ENCODE results near the gene PRSS50.
A peak's percentile ranks its signal among the peaks of the same experiment; 100 is the strongest.

The PRSS50 gene

GRCh38 chr3:46665763-46666452 is 51.8 kb downstream of the PRSS50 start:
- TF ChIP-seq JUND (IDR thresholded peaks at IDR 0.05; ENCODE audit: low read depth) = no peak
- in situ Hi-C loops (cut with HindIII; ENCODE audit: low pct_unique_long_range_greater_than_20kb, low sequenced_read_pairs) = no loop called here
- DNase-seq (ENCODE audit: low read depth in 1 of 2, low spot score in 1 of 2) = no peak

- in situ Hi-C loops (cut with HindIII; ENCODE audit: low pct_unique_long_range_greater_than_20kb, low sequenced_read_pairs) = no loop called here
- no peak for DNase-seq (ENCODE audit: low read depth in 1 of 2, low spot score in 1 of 2)
- TF ChIP-seq JUND (IDR thresholded peaks at IDR 0.05; ENCODE audit: low read depth) = no peak
Observed at GRCh38 chr3:46664971-46665762, 52.5 kb downstream of the PRSS50 start.

- DNase-seq (ENCODE audit: low read depth in 1 of 2, low spot score in 1 of 2) = no peak
- no peak for TF ChIP-seq JUND (IDR thresholded peaks at IDR 0.05; ENCODE audit: low read depth)
- in situ Hi-C loops (cut with HindIII; ENCODE audit: low pct_unique_long_range_greater_than_20kb, low sequenced_read_pairs) = no loop called here
Observed at GRCh38 chr3:46664188-46664970, 53.3 kb downstream of the PRSS50 start.

GRCh38 chr3:46663591-46664135 is 54.0 kb downstream of the PRSS50 start:
- DNase-seq (ENCODE audit: low read depth in 1 of 2, low spot score in 1 of 2) = peak in 1 of 2 experiments; percentile 45
- in situ Hi-C loops (cut with HindIII; ENCODE audit: low pct_unique_long_range_greater_than_20kb, low sequenced_read_pairs) = no loop called here
- TF ChIP-seq JUND (IDR thresholded peaks at IDR 0.05; ENCODE audit: low read depth) = no peak

GRCh38 chr3:46662771-46663551 is 54.7 kb downstream of the PRSS50 start:
- DNase-seq (ENCODE audit: low read depth in 1 of 2, low spot score in 1 of 2) = no peak
- TF ChIP-seq JUND (IDR thresholded peaks at IDR 0.05; ENCODE audit: low read depth) = no peak
- in situ Hi-C loops (cut with HindIII; ENCODE audit: low pct_unique_long_range_greater_than_20kb, low sequenced_read_pairs) = no loop called here
